GM19372 (cell line): ENCODE results near the gene FBXL13.
A peak's percentile ranks its signal among the peaks of the same experiment; 100 is the strongest.
"Not testable (repeated sequence)": the region's sequence is repeated elsewhere in the genome, so short reads cannot be mapped to it uniquely, and the experiment has no call there.

ENCODE experiments used
- ATAC-seq: cut with Tn5 transposase; IDR thresholded peaks from one replicate; pipeline ENCODE4 v1.9.1; 2021; ENCODE audit warnings: mild to moderate bottlenecking, low read depth, moderate library complexity; ENCODE audit not compliant: unreplicated experiment

FBXL13 gene

GRCh38 chr7:103080923-103081322, 6.3 kb upstream of the FBXL13 start:
- no peak for ATAC-seq

DNA sequence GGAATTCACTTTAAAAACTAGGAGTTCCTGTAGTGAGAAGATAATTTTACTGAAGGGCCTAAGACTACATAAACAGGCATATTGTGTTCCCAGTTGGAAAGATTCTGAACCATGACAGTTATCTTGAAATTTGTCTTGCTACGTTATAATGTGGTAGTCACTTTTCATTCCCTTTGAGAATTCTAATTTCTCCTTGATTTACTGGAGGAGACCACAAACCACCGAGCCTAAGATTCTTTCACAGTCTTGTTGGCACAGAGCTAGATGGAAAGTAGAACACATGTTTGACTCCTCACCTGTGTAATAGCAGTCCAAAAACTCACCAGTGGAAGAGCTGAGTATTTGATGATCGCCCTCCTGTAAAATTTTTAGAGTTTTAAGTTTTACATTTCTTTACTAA, 5.2 kb upstream of the FBXL13 start:
- no peak for ATAC-seq

GRCh38 chr7:103078226-103078625, 3.6 kb upstream of the FBXL13 start:
- not testable (repeated sequence) for ATAC-seq

DNA sequence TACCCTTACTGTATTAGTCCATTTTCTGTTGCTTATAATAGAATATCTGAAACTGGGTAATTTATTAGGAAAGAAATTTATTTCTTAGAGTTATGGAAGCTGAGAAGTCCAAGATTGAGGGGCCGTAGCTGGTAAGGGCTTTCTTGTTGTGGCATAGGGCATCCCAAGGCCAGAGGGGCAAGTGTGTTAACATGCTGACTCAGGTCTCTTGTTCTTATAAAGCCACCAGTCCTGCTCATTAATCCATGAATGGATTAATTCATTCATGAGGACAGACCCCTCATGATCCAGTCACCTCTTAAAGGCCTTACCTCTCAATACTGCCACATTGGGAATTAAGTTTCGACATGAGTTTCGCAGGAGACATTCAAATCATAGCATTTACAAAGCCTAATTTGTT, 2.7 kb upstream of the FBXL13 start:
- ATAC-seq, result no peak

GRCh38 chr7:103076764-103077163, 2.2 kb upstream of the FBXL13 start:
- no peak for ATAC-seq

DNA sequence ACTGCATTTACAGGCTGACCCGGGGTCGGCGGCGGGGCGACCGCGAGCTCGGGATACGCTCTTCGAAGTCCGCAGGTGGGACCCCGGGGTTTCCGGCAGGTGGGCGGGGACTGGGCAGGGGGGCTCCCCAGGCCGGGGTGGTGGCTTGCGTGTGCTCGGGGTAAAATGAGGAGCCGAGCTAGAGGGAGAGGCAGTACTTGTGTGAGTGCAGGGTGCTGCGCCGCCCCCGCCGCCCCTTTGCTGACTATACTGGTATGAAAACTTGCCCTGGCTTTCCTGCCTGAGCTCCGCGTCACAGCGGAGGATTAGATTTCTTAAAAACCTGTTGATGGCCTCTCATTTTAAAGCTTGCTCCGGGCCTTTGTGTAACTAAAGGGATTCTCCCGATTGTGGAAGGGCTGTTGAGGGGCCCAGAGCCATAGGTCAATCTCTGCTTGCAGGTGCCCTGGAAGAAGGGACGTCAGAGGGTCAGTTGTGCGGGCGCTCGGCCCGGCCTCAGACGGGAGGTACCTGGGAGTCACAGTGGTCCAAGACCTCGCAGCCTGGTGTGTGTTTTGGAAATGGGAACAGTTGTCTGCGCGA, 832 bp upstream of the FBXL13 start:
- peak; percentile 43 for ATAC-seq

GRCh38 chr7:103073989-103074518, 542 bp downstream of the FBXL13 start:
- ATAC-seq, result no peak

DNA sequence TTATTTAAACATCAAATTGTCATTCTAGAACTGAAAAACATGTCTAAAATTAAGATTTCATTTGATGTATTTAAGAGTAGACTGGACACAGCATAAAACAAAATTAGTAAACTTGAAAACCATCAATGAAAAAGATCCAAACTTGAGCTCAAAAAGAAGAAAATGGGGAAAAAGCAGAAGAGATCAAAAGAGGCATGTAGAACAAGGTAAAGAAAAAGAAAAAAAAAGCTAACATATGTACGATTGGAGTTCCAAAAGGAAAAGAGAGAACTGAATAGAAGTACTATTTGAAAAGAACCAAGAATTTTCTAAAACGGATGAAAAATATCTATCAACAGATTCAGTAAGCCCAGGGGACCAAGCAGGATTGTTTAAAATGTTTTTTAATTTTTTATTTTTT, 3.6 kb downstream of the FBXL13 start:
- ATAC-seq, result no peak

- ATAC-seq, result no peak
Measured at GRCh38 chr7:103068414-103069403, 5.9 kb downstream of the FBXL13 start.

- no peak for ATAC-seq
Measured at GRCh38 chr7:103065667-103066066, 8.9 kb downstream of the FBXL13 start.

- ATAC-seq, result no peak
Measured at GRCh38 chr7:103063895-103064294, 10.7 kb downstream of the FBXL13 start.

GRCh38 chr7:103059471-103059870, 15.1 kb downstream of the FBXL13 start:
- ATAC-seq, result no peak

DNA sequence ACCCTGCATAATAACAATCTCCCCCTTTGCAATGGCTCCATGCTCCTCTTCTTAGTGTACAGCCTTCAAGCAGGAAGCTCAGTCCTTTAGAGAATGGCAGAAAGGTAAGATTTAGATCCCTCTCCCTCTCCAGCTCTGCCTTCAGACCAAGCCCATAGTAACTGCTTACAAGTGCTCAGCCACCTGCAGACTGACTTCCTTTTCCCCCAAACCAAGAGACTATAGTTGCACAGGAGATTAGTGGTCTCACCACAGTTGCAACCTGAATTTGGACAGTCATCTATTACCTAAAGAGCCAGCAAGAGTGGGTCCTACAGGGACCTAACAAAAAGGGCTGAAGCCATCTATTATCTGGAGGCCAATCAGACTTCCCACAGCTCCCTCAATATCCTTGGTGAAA, 16.5 kb downstream of the FBXL13 start:
- ATAC-seq, result no peak

- ATAC-seq, result not testable (repeated sequence)
Measured at GRCh38 chr7:103056006-103056405, 18.6 kb downstream of the FBXL13 start.

GRCh38 chr7:103051519-103051918, 23.1 kb downstream of the FBXL13 start:
- ATAC-seq, result no peak

- ATAC-seq, result no peak
Measured at GRCh38 chr7:103048833-103049232, 25.8 kb downstream of the FBXL13 start.

DNA sequence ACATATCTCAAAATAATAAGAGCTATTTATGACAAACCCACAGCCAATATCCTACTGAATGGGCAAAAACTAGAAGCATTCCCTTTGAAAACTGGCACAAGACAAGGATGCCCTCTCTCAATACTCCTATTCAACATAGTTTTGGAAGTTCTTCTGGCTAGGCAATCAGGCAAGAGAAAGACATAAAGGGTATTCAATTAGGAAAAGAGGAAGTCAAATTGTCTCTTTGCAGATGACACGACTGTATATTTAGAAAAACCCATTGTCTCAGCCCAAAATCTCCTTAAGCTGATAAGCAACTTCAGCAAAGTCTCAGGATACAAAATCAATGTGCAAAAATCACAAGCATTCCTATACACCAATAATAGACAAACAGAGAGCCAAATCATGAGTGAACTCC, 32.8 kb downstream of the FBXL13 start:
- not testable (repeated sequence) for ATAC-seq

DNA sequence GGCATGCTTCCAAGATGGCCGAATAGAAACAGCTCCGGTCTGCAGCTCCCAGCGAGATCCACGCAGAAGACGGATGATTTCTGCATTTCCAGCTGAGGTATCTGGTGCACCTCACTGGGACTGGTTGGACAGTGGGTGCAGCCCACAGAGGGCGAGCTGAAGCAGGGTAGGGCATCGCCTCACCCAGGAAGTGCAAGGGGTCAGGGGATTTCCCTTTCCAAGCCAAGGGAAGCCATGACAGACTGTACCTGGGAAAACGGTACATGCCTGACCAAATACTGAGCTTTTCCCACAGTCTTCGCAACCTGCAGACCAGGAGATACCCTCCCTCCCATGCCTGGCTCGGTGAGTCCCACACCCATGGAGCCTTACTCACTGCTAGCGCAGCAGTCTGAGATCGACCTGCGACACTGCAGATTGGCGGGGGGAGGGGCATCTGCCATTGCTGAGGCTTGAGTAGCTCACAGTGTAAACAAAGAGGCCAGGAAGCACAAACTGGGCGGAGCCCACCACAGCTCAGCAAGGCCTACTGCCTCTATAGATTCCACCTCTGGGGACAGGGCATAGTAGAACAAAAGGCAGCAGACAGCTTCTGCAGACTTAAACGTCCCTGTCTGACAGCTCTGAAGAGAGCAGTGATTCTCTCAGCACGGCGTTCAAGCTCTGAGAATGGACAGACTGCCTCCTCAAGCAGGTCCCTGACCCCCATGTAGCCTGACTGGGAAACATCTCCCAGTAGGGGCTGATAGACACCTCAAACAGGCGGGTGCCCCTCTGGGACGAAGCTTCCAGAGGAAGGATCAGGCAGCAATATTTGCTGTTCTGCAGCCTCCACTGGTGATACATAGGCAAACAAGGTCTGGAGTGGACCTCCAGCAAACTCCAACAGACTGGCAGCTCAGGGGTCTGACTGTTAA, 36.5 kb downstream of the FBXL13 start:
- ATAC-seq, result not testable (repeated sequence)

DNA sequence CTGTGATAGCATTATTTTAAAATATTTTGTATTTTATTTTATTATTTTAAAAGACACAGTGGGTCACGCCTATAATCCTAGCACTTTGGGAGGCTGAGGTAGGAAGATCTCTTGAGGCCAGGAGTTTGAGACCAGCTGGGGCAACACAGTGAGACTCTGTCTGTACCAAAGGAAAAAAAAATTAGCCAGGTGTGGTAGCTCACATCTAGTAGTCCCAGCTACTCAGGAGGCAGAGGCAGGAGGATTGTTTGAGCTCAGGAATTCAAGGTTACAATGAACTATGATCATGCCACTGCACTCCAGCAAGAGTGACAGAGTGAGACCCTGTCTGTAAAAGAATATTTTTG, 37.1 kb downstream of the FBXL13 start:
- ATAC-seq, result no peak

GRCh38 chr7:103034318-103034717, 40.3 kb downstream of the FBXL13 start:
- ATAC-seq, result not testable (repeated sequence)

- ATAC-seq, result no peak
Measured at GRCh38 chr7:103031781-103032180, 42.8 kb downstream of the FBXL13 start.
